GM06990 (cell line): ENCODE measurements around the gene PSMD14.

Source experiments
- DNase-seq: peaks from one replicate; pipeline ENCODE4 v3.0.0-alpha.2; 2011; ENCODE audit not compliant: insufficient read length; ENCODE audit errors: extremely low read depth
- H3K27me3 ChIP-seq: replicated peaks from 2 replicates; pipeline ENCODE4 v1.6.0; 2011; ENCODE audit warnings: low read length; ENCODE audit not compliant: control insufficient read depth, insufficient read depth
- H3K36me3 ChIP-seq: 2 replicates; pipeline ENCODE4 v1.5.1; 2011; ENCODE audit warnings: low read length; ENCODE audit not compliant: control insufficient read depth, insufficient read depth
- H3K4me3 ChIP-seq: replicated peaks from 2 replicates; pipeline ENCODE4 v1.5.1; 2011; ENCODE audit warnings: low read depth, mild to moderate bottlenecking, control low read depth, low read length
- CTCF ChIP-seq: IDR thresholded peaks from 2 replicates; pipeline ENCODE4 v1.5.1; 2011; ENCODE audit warnings: low read length, control low read depth, mild to moderate bottlenecking, inconsistent platforms; ENCODE audit not compliant: insufficient read depth, poor library complexity, severe bottlenecking

PSMD14 gene

GRCh38 chr2:161421686-161422085, 113.5 kb downstream of the PSMD14 start:
- no peak for TF ChIP-seq CTCF
- DNase-seq: no peak
- H3K4me3 ChIP-seq: no peak overlapping the region
- no peaks in the 10 kb centered on the region for H3K36me3 ChIP-seq
- no peaks in the 10 kb centered on the region; the same call in 1 of the 2 replicates for H3K27me3 ChIP-seq

GRCh38 chr2:161422816-161423403, 114.7 kb downstream of the PSMD14 start:
- TF ChIP-seq CTCF: no peak
- Histone ChIP-seq H3K4me3 (no peak overlapping the region), H3K27me3 (no peaks in the 10 kb centered on the region), H3K36me3 (no peaks in the 10 kb centered on the region)
- DNase-seq: no peak

GRCh38 chr2:161423421-161424393, 115.5 kb downstream of the PSMD14 start:
- TF ChIP-seq CTCF: no peak
- H3K4me3 ChIP-seq: peak overlapping the region; percentile 10
- DNase-seq: peak; percentile 17
- H3K27me3 ChIP-seq: no peaks in the 10 kb centered on the region; the same call in 1 of the 2 replicates
- no peaks in the 10 kb centered on the region for H3K36me3 ChIP-seq

- TF ChIP-seq CTCF: no peak
- H3K27me3 ChIP-seq: no peaks in the 10 kb centered on the region; the same call in 1 of the 2 replicates
- no peaks in the 10 kb centered on the region for H3K36me3 ChIP-seq
- DNase-seq: no peak
- no peak overlapping the region for H3K4me3 ChIP-seq
Observed at GRCh38 chr2:161424394-161424769, 116.2 kb downstream of the PSMD14 start.

GRCh38 chr2:161424891-161425727, 116.9 kb downstream of the PSMD14 start:
- no peaks in the 10 kb centered on the region; the same call in 1 of the 2 replicates for H3K27me3 ChIP-seq
- no peak for DNase-seq
- H3K4me3 ChIP-seq: no peak overlapping the region
- no peaks in the 10 kb centered on the region for H3K36me3 ChIP-seq
- no peak for TF ChIP-seq CTCF
